Measurements from ENCODE around the gene NKAPL. TPM values are rescaled to one million over a fixed set of nuclear protein-coding genes. Genes with fewer than 3 reads are reported as not detected.

Gene NKAPL
- polyA plus RNA-seq (ENCODE audit: low read depth in 6 of 6) = under 1 TPM in 4 of 6 donors, not detected in 2; 0.25 to 0.61 (median 0.40) TPM

DNA sequence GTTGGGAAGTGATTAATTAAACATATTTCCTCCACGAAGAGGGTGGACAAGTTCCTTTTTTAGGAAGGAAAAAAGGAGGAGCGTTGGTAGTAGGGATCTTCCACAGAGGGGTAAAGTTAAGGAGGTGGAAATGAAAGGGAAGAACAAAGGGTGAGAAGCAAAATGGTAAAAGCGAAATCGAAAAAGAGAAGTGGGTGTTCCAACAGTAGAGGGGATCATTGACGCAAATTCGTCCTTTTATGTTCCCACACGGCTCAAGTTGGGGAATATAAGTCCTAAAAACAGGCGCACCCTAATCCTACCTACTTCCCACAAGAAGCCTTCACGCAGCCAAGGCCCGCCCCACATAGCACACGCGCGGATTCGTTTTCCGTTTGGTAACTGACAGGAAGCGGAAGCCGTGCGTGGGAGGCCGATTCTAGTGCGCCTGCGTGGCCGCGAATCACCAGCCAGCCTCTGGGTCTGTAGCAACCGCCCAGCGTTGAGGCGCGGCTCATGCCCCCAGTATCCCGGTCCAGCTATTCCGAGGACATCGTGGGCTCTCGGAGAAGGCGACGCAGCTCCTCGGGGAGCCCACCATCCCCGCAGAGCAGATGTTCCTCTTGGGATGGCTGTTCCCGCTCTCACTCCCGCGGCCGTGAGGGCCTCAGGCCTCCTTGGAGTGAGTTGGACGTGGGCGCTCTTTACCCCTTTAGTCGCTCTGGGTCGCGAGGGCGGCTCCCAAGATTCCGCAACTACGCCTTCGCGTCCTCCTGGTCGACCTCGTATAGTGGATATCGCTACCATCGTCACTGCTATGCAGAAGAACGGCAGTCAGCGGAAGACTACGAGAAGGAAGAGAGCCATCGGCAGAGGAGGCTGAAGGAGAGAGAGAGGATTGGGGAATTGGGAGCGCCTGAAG, at the start of gene NKAPL:
Gene NKAPL, plus strand, starts transcription at position 421 of the 901 bp plus-strand sequence. Its CDS starts 75 bp downstream, at position 496.
- Mint-ChIP-seq H3K4me1 (peaks cover 0 to 6% (median 5%) of the 10 kb centered on the region in 3 donors), H3K36me3 (peaks cover 10 to 20% of the 10 kb centered on the region in 2 donors), H3K27me3 (peaks cover 3 to 14% (median 7%) of the 10 kb centered on the region in 3 donors), H3K9me3 (peaks cover 0 to 19% (median 10%) of the 10 kb centered on the region in 7 donors), H3K4me3 (peak within 1 kb of the TSS; percentile 49 to 88 (median 72)), H3K27ac (peak within 1 kb of the TSS in 2 of 6 donors; percentile 56 to 94)
- DNase-seq = peak; percentile 35
- ATAC-seq (ENCODE audit: low read depth in 2 of 2) = peak; percentile 78 to 87

DNA sequence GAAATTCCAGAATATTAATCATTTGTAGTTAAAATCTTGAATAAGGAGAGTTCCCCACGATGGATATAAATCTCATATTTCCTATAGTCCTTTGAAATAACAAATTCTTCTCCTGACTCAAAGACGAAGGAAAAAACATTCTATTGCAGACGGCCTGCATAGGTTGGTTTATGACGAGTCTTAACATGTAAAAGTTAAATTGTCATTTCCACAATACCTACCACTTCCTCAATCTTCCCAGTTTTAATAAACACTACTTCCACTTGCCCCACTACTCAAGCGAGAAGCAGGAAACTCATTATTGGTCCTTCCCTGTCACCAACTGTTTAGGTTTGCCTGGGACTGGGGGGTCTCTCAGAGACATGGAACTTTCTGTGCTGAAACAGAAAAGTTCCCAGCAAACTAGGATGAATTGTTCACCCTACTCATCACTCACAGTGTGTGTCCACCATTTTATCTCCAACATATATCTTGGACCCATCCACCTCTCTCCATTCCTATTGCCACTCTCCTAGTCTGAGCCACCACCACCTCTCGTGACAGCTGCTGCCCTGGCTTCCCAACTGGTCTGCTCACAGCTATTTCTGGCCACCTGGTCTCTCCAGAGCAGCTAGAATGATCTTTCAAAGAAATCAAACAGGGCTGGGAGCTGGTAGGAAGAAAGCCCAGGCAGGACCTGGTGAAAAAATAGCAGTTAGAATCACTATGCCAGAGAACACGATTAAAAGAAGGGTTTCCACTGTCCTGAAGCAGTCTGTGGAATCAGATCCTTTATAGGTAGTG, 49.2 kb upstream of the NKAPL start:
- H3K4me1 Mint-ChIP-seq = peaks cover 24 to 29% (median 26%) of the 10 kb centered on the region in 3 donors
- no peak overlapping the region for H3K4me3 Mint-ChIP-seq
- ATAC-seq (ENCODE audit: low read depth in 2 of 2) (no peak), DNase-seq (no peak)
- peaks cover 13 to 20% of the 10 kb centered on the region in 2 donors for H3K36me3 Mint-ChIP-seq
- H3K9me3 Mint-ChIP-seq = peaks cover under 1 to 61% (median 26%) of the 10 kb centered on the region in 7 donors
- H3K27ac Mint-ChIP-seq = no peak overlapping the region
- H3K27me3 Mint-ChIP-seq = peaks cover 76 to 93% (median 85%) of the 10 kb centered on the region in 3 donors

DNA sequence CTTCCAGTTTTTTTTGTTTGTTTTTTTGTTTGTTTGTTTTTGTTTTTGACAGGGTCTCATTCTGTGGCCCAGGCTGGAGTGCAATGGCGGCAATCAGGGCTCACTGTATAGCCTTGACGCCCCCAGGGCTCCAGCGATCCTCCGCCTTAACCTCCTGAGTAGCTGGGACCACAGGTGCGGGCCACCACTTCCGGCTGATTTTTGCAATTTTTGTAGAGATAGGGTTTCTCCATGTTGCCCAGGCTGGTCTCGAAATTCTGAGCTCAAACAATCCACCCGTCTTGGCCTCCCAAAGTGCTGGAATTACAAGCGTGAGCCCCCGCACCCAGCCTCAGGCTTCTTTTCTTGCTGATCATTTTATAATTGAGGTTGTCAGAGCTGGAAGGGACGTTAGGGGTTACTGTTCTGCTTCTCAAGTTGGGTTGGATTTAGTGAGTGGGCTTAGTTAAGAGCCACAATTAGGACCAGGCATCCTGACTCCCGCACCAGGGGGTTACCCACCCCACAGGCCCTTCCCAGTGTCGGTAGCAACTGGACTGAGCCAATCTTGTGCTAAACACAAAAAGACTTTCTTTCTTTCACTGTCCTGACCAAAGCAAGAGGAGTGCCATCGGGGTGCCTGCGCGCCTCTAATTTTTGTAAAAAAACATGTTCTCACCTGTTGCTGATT, 47.1 kb upstream of the NKAPL start:
- peaks cover 79 to 93% (median 87%) of the 10 kb centered on the region in 3 donors for H3K27me3 Mint-ChIP-seq
- ATAC-seq (ENCODE audit: low read depth in 2 of 2) (peak; percentile 27 to 28), DNase-seq (no peak)
- peaks cover 24 to 28% (median 26%) of the 10 kb centered on the region in 3 donors for H3K4me1 Mint-ChIP-seq
- peaks cover 0 to 40% (median 20%) of the 10 kb centered on the region in 7 donors for H3K9me3 Mint-ChIP-seq
- H3K27ac Mint-ChIP-seq = peak overlapping the region in 3 of 6 donors; percentile 12 to 59 (median 56)
- H3K36me3 Mint-ChIP-seq = peaks cover 13 to 23% of the 10 kb centered on the region in 2 donors
- H3K4me3 Mint-ChIP-seq = peak overlapping the region; percentile 24 to 76 (median 55)

DNA sequence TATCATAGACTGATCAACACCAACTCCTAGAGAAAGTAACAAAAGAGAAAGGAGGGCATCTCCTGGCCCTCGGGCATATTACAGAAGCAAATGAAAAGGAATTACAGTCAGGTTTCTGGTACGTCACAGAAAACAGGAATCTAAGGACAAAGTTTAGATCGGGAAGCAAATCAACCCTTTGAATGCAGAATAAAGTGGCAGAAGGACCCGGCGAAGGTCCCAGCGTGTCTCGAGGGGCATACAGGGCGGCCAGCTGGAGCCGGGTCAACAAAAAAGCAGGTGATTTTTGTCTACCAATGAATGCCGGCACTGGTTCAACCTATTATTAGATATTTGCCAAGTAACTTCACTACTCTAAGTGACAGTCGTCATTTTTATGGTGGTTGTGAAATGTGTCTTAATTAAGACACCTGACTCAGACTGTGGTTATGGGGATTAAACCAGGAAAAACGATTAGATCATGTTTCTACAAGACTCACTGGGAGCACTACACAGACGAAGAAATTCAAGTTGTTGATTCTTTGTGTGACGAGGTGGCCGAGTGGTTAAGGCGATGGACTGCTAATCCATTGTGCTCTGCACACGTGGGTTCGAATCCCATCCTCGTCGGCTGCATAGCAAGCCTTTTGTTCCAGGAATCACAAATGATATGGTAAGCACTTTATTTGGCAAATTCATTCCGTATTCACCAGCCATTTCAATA, 46.4 kb upstream of the NKAPL start:
- ATAC-seq (ENCODE audit: low read depth in 2 of 2) (peak in 1 of 2 donors; percentile 20), DNase-seq (no peak)
- peak overlapping the region; percentile 24 to 76 (median 55) for H3K4me3 Mint-ChIP-seq
- peak overlapping the region in 2 of 6 donors; percentile 12 to 59 for H3K27ac Mint-ChIP-seq
- H3K27me3 Mint-ChIP-seq = peaks cover 75 to 91% (median 84%) of the 10 kb centered on the region in 3 donors
- peaks cover 21 to 22% (median 21%) of the 10 kb centered on the region in 3 donors for H3K4me1 Mint-ChIP-seq
- H3K9me3 Mint-ChIP-seq = peaks cover 0 to 33% (median 14%) of the 10 kb centered on the region in 7 donors
- peaks cover 6 to 18% of the 10 kb centered on the region in 2 donors for H3K36me3 Mint-ChIP-seq

DNA sequence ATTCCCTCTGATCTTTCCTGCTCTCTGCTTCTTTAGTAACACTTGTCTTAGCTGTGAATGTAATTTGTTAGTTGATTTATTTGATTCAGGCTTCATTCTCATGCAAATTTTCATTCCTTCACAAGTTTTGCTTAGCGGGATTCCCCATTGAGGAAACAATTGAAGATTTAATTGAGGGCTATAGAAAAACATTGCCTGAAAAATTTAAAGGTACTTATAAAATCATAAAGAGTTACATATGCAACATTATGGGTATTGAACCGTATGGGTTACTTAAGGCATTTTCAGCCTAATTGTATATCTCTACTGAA, 45.9 kb upstream of the NKAPL start:
- Mint-ChIP-seq H3K4me3 (peak overlapping the region in 2 of 8 donors; percentile 22 to 49), H3K4me1 (peaks cover 20 to 21% (median 21%) of the 10 kb centered on the region in 3 donors), H3K36me3 (peaks cover 6 to 18% of the 10 kb centered on the region in 2 donors), H3K27me3 (peaks cover 71 to 91% (median 84%) of the 10 kb centered on the region in 3 donors), H3K9me3 (peaks cover 0 to 28% (median 11%) of the 10 kb centered on the region in 7 donors), H3K27ac (peak overlapping the region in 1 of 6 donors; percentile 64)
- ATAC-seq (ENCODE audit: low read depth in 2 of 2) = no peak
- DNase-seq = no peak

DNA sequence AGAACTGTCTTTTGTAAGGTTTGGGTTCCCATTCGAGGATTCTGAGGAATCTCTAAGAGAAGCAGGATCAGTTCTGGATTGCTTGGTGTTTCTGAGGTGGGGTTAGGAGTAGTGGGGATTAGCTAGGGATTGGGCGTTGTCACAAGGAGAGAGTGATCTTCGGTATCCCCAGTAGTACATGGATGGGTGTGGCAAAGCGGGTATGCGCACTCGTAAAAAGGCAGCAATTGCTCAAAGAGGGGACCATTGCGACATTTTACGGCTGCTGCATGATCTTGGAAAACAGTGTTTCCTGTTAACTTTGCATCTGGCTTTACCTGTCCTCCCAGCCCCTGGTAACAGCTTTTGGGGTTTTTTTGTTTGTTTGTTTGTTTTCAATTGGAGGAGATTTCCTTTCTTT, 43.7 kb upstream of the NKAPL start:
- Mint-ChIP-seq H3K27me3 (peaks cover 66 to 75% (median 71%) of the 10 kb centered on the region in 3 donors), H3K36me3 (peaks cover 0 to 18% of the 10 kb centered on the region in 2 donors), H3K9me3 (peaks cover 0 to 14% (median 5%) of the 10 kb centered on the region in 7 donors), H3K4me3 (peak overlapping the region in 1 of 8 donors; percentile 55), H3K4me1 (peaks cover 17 to 25% (median 21%) of the 10 kb centered on the region in 3 donors), H3K27ac (no peak overlapping the region)
- no peak for ATAC-seq (ENCODE audit: low read depth in 2 of 2)
- no peak for DNase-seq

DNA sequence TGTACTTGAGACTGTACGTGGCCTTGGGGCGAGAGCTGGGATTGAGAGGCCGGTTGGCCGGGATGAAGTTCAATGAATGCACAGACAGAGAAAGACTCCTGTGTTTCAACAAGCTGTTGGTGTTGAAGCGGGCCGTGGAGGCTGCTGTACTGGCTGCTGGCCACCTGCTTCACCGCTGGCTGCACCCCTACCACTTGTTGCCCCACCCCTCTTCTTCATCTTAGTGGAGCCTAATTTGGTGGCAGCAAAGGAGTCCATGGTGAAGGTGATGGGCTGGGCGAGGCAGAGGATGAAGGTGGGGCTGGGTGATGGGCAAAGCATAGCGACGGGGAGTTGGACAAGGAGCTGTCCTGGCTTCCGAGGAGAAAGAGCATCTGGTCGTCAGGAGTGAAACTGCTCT, 41.2 kb upstream of the NKAPL start:
- peaks cover 0 to 5% (median 0%) of the 10 kb centered on the region in 7 donors for H3K9me3 Mint-ChIP-seq
- DNase-seq = no peak
- peaks cover 66 to 72% (median 68%) of the 10 kb centered on the region in 3 donors for H3K27me3 Mint-ChIP-seq
- peaks cover 0 to 7% of the 10 kb centered on the region in 2 donors for H3K36me3 Mint-ChIP-seq
- H3K27ac Mint-ChIP-seq = peak overlapping the region in 1 of 6 donors; percentile 15
- peaks cover 5 to 12% (median 10%) of the 10 kb centered on the region in 3 donors for H3K4me1 Mint-ChIP-seq
- peak overlapping the region; percentile 81 to 93 (median 90) for H3K4me3 Mint-ChIP-seq
- ATAC-seq (ENCODE audit: low read depth in 2 of 2) = no peak

DNA sequence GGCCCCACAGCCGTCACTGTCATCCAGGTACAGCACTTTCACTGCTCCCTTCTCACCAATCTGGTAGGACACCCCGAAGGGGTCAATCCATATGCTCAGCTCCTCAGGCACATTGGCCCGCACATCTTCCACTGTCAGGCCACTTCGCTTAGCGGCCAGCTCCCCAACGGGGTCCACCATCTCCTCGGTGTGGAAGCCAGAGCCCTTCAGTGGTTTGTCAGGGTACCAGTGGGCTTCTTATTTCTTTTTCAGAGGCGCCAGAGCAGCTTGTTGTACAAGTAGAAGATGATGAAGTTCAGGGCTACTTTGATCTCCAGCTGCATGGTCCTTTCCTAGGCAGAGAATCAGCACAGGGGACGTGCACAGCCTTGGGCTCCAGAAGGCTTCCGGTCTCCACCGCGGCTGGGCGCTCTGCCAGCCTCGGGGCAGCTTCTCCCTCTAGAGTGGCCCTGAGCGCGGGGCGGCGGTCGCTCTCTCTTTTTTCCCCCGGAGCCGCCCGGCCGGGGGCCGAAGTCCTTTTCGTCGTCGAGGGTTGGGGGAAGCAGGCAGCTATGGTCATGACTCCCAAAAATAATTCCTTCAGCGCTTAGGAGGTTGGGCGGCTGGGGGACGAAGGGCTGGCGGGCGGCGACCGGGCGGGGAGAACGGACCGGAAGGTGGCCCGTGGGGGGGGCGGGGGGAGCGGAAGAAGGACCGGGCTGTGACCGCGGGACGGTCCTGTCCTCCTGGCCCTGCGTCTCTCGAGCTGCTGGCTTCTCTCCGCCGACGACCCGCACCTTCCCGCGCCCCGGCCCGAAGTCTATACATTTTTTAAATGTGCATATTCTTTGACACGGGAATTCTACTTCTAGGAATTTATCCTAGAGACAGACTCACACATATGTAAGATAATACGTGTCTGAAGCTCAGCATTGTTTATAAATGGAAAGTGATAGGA, 40.5 kb upstream of the NKAPL start:
- peaks cover 0 to 7% of the 10 kb centered on the region in 2 donors for H3K36me3 Mint-ChIP-seq
- peaks cover 4 to 12% (median 10%) of the 10 kb centered on the region in 3 donors for H3K4me1 Mint-ChIP-seq
- DNase-seq = no peak
- peak; percentile 36 to 41 for ATAC-seq (ENCODE audit: low read depth in 2 of 2)
- H3K4me3 Mint-ChIP-seq = peak overlapping the region; percentile 81 to 93 (median 90)
- H3K9me3 Mint-ChIP-seq = peaks cover 0 to 5% (median 0%) of the 10 kb centered on the region in 7 donors
- peaks cover 66 to 71% (median 67%) of the 10 kb centered on the region in 3 donors for H3K27me3 Mint-ChIP-seq
- H3K27ac Mint-ChIP-seq = peak overlapping the region in 1 of 6 donors; percentile 47

DNA sequence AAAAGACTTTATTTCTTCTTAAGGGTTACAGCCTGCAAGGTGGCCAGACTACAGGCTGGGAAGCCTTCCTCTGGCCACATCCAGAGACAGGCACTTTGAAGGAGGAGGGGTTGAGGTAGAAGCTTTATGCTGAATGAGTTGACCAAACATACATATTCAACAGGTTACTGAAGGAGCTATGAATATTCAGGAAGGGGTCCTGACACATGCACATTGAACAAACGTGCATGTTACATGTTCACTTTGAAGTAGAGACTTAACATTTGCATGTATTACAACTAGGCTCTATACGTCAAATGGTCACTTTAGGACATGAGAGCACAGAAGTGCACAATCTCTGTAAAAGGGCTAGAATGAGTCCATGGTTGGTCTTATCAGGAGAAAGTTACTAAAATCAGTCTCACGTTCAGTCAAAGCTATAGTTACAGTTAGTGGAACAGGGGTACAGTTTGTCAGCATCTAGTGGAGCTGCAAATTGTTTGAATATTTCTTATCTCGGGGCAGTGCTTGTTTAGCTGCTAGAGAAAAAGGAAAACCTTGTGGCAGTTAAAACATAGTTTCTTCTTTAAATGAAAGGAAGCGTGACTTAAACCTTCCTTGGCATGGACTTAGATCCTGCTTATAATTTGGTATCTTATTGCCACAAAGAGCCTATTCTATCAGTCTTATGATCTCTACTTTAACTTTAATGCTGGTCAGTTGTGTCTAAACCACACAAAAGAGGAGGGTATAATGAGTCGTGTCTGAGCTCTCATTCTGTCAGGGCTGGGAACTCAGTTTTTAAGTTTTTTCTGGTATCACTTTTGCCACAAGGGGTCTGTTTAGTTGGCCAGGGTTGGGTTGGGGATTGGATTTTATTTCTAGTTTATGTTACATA, 38.6 kb upstream of the NKAPL start:
- H3K4me3 Mint-ChIP-seq = peak overlapping the region in 2 of 8 donors; percentile 87 to 93
- peaks cover 12 to 22% (median 21%) of the 10 kb centered on the region in 3 donors for H3K4me1 Mint-ChIP-seq
- ATAC-seq (ENCODE audit: low read depth in 2 of 2) = no peak
- no peak for DNase-seq
- no peak overlapping the region for H3K27ac Mint-ChIP-seq
- H3K9me3 Mint-ChIP-seq = peaks cover 0 to 5% (median 0%) of the 10 kb centered on the region in 7 donors
- peaks cover 0 to 1% of the 10 kb centered on the region in 2 donors for H3K36me3 Mint-ChIP-seq
- peaks cover 49 to 55% (median 50%) of the 10 kb centered on the region in 3 donors for H3K27me3 Mint-ChIP-seq

DNA sequence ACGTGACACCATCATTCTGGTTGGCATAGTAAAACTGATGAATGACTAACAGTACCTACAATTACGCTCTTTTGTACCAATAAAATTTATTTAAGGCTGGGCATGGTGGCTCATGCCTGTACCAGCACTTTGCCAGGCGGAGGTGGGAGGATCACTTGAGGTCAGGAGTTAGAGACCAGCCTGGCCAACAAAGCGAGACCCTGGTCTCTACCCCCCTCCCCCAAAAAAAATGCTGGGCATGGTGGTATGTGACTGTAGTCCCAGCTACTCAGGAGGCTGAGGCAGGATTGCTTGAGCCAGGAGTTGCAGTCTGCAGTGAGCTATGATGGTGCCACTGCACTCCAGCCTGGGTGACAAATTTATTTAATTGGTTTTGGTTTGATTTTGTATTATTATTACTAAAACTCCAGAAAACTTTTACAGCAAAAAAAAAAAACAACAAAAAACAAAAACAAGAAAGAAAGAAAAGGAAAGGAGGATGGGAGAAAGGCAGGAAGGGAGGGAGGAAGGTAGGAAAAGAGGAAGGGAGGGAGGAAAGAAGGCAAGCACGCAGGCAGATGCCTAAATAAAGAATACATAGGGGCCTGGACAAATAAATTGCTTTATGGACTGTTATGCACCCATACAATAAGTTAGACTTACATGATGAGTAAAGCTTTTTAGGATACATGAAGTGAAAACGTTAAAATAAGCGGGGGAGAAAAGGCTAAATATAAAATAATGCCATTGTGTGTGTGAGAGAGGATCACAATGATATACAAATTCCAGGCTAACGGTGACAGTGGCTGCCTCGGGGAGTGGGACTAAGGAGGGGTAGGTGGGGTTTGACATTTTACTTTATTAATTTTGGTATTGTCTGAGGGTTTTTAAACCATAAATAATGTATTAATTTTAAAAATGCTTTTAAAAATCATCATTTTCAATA, 34.7 kb upstream of the NKAPL start:
- Mint-ChIP-seq H3K27ac (peak overlapping the region in 5 of 6 donors; percentile 90 to 97 (median 90)), H3K4me3 (peak overlapping the region; percentile 87 to 97 (median 96)), H3K9me3 (peaks cover 0 to 2% (median 0%) of the 10 kb centered on the region in 7 donors), H3K27me3 (peaks cover 22 to 28% (median 27%) of the 10 kb centered on the region in 3 donors), H3K36me3 (peaks cover 5 to 15% of the 10 kb centered on the region in 2 donors), H3K4me1 (peaks cover 19 to 35% (median 27%) of the 10 kb centered on the region in 3 donors)
- no peak for DNase-seq
- no peak for ATAC-seq (ENCODE audit: low read depth in 2 of 2)
